Osteocyte (in vitro differentiated cells): ENCODE results near the gene SMURF1. TPM values are rescaled to one million over a fixed set of nuclear protein-coding genes. Genes with fewer than 3 reads are reported as not detected.
A peak's percentile ranks its signal among the peaks of the same experiment; 100 is the strongest.
"Not testable (repeated sequence)": the region's sequence is repeated elsewhere in the genome, so short reads cannot be mapped to it uniquely, and the experiment has no call there.

Experiments
- DNase-seq: peaks from one replicate; pipeline ENCODE4 v3.0.0; 2021; ENCODE audit warnings: mixed read lengths; ENCODE audit not compliant: unreplicated experiment; ENCODE audit errors: extremely low spot score
- H3K27ac Mint-ChIP-seq: one replicate; pipeline ENCODE4 v1.8.0; 2021; ENCODE audit warnings: mild to moderate bottlenecking, mixed read lengths; ENCODE audit not compliant: unreplicated experiment
- H3K27me3 Mint-ChIP-seq: one replicate; pipeline ENCODE4 v1.8.0; 2021; ENCODE audit warnings: mixed read lengths; ENCODE audit not compliant: unreplicated experiment
- H3K36me3 Mint-ChIP-seq: one replicate; pipeline ENCODE4 v1.8.0; 2021; ENCODE audit warnings: mixed read lengths; ENCODE audit not compliant: unreplicated experiment
- H3K4me1 Mint-ChIP-seq: one replicate; pipeline ENCODE4 v1.8.0; 2021; ENCODE audit warnings: mixed read lengths; ENCODE audit not compliant: unreplicated experiment
- H3K4me3 Mint-ChIP-seq: one replicate; pipeline ENCODE4 v1.8.0; 2021; ENCODE audit warnings: mild to moderate bottlenecking, moderate library complexity, mixed read lengths; ENCODE audit not compliant: unreplicated experiment
- H3K9me3 Mint-ChIP-seq: one replicate; pipeline ENCODE4 v1.8.0; 2021; ENCODE audit warnings: mixed read lengths; ENCODE audit not compliant: unreplicated experiment
- CTCF ChIP-seq: fragments of 200-600 bp; sonication (generic); IDR thresholded peaks from 2 replicates; pipeline ENCODE4 v1.5.0; 2021; ENCODE audit warnings: antibody characterized with exemption, mild to moderate bottlenecking, moderate library complexity
- total RNA-seq: library from RNA; stranded (reverse); gene quantifications from 2 replicates; pipeline ENCODE4 v1.2.1, GENCODE V29; 2021

SMURF1 gene
- total RNA-seq, 1 donor from 2014 or later, result 24.1 TPM

DNA sequence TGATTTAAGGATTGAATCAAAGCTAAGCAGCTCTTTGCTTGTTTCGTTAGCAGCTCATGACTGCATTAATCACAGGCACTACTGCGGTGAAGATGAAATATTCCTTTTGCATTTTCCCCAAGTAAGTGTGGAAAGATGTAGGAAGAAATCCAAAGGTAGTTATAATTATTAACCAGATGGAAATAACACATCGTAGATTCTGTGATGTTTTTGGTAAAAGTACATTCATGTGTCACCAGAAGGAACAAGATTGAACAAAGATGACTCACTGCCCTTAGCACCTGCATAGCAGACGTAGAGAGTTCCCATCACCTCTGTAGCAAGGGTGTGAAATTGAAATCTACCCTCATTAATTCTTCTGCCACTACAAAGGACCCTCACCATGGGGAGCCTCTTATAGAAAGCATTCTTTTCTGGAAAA lies 37.1 kb downstream of the SMURF1 start:
- DNase-seq, result no peak
- no peaks in the 10 kb centered on the region for H3K27me3 Mint-ChIP-seq
- H3K4me1 Mint-ChIP-seq, result peaks cover 85% of the 10 kb centered on the region
- no peak overlapping the region for H3K4me3 Mint-ChIP-seq
- no peaks in the 10 kb centered on the region for H3K36me3 Mint-ChIP-seq
- H3K27ac Mint-ChIP-seq, result no peak overlapping the region
- H3K9me3 Mint-ChIP-seq, result no peaks in the 10 kb centered on the region
- TF ChIP-seq CTCF, result no peak

GRCh38 chr7:99106411-99106810 lies 37.5 kb downstream of the SMURF1 start:
- H3K9me3 Mint-ChIP-seq, result no peaks in the 10 kb centered on the region
- no peaks in the 10 kb centered on the region for H3K36me3 Mint-ChIP-seq
- H3K4me3 Mint-ChIP-seq, result no peak overlapping the region
- peaks cover 84% of the 10 kb centered on the region for H3K4me1 Mint-ChIP-seq
- no peak overlapping the region for H3K27ac Mint-ChIP-seq
- no peak for TF ChIP-seq CTCF
- no peaks in the 10 kb centered on the region for H3K27me3 Mint-ChIP-seq
- DNase-seq, result no peak

DNA sequence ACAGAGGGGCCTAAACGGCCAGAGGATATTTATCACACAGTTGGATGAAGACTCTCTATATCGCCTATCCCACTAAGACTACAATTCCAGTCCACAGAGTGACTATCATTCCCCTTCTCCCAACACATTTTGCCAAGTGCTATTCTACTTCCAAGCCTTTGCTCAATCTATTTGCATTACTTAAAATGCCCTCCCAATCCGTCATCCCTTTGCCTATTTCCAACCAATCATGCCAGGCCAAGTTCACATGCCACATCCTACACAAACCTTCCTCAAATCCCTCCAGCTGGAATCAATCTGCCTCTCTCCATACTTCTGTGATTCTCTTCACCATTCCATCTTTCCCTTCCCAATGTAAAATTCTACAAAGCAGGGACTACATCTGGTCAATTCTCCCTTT lies 38.2 kb downstream of the SMURF1 start:
- DNase-seq, result no peak
- TF ChIP-seq CTCF, result no peak
- H3K4me1 Mint-ChIP-seq, result peaks cover 85% of the 10 kb centered on the region
- peak overlapping the region; percentile 8 for H3K27ac Mint-ChIP-seq
- H3K27me3 Mint-ChIP-seq, result no peaks in the 10 kb centered on the region
- no peaks in the 10 kb centered on the region for H3K36me3 Mint-ChIP-seq
- H3K4me3 Mint-ChIP-seq, result no peak overlapping the region
- H3K9me3 Mint-ChIP-seq, result no peaks in the 10 kb centered on the region

GRCh38 chr7:99104631-99105030 lies 39.3 kb downstream of the SMURF1 start:
- H3K9me3 Mint-ChIP-seq, result peaks cover 2% of the 10 kb centered on the region
- H3K27me3 Mint-ChIP-seq, result no peaks in the 10 kb centered on the region
- no peak overlapping the region for H3K4me3 Mint-ChIP-seq
- peaks cover 3% of the 10 kb centered on the region for H3K36me3 Mint-ChIP-seq
- TF ChIP-seq CTCF, result no peak
- no peak for DNase-seq
- H3K4me1 Mint-ChIP-seq, result peaks cover 83% of the 10 kb centered on the region
- H3K27ac Mint-ChIP-seq, result peak overlapping the region; percentile 92

- not testable (repeated sequence) for H3K9me3 Mint-ChIP-seq, DNase-seq, H3K36me3 Mint-ChIP-seq, H3K27me3 Mint-ChIP-seq, H3K4me3 Mint-ChIP-seq
- H3K27ac Mint-ChIP-seq, result peak overlapping the region; percentile 92
- peaks cover 83% of the 10 kb centered on the region for H3K4me1 Mint-ChIP-seq
These were observed 40.1 kb downstream of the SMURF1 start for GRCh38 chr7:99103836-99104235.
